ENCODE results near the gene PPP3CA.
"Not testable (repeated sequence)": the region's sequence is repeated elsewhere in the genome, so short reads cannot be mapped to it uniquely, and the experiment has no call there.

Gene PPP3CA

DNA sequence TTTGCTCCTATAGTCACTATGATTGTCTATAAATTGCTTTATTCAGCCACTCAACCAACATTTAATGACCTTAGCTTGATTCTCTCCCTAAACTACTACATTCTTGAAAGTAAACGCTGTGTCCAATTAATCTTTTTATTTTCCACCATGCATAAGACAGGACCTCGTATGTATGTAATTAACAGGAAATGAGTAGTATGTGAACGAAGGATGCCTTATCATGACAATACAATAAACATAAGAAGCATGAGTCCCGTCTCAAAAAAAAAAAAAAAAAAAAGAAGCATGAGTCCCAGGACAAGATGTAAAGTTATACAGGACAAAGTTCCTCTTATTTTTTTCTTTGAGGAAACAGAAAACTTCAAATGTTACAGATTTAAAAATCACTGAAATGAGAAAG, 92.5 kb downstream of the PPP3CA start:
- DNase-seq (ENCODE audit: low spot score): no peak

- no peak for DNase-seq (ENCODE audit: low spot score)
Measured at GRCh38 chr4:101253121-101253520, 94.2 kb downstream of the PPP3CA start.

DNA sequence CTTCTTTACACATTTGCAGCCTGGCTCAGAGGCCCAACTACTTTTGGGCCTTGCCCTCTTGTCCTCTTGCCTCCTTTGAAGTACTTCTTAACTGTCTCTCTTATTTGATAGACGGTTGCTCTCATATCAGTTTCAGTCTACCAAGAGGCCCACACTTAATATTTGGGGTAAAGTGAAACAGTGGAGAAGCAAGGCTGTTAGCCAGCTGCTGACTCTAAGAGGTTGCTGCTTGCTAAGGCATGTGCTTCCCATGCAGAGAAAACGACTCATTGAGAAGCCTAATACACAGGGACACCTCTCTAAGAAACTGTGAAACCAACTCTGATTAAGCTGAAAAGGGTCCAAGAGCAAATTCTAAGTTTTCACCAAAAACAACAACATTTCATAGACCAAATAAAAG, 94.6 kb downstream of the PPP3CA start:
- no peak for DNase-seq (ENCODE audit: low spot score)

GRCh38 chr4:101251261-101251660, 96.1 kb downstream of the PPP3CA start:
- DNase-seq (ENCODE audit: low spot score): no peak

GRCh38 chr4:101244349-101244748, 103.0 kb downstream of the PPP3CA start:
- DNase-seq (ENCODE audit: low spot score): no peak

DNA sequence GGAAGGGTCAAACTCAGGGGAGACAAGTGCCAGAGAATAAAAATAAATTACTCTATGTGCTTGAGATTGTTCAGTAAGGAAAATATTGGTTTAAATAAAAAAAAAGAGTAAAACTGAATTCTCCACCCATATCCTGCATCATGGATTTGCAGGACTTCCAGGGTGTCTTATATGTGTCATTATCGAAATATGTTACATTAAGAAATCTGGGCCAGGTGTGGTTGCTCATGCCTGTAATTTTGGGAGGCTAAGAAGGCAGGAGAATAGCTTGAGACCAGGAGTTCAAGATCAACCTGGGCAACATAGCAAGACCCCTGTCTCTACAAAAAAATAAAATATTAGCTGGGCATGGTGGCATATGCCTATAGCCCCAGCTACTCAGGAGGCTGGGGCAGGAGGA, 104.9 kb downstream of the PPP3CA start:
- DNase-seq (ENCODE audit: low spot score): no peak

GRCh38 chr4:101240099-101240498, 107.2 kb downstream of the PPP3CA start:
- DNase-seq (ENCODE audit: low spot score): no peak

DNA sequence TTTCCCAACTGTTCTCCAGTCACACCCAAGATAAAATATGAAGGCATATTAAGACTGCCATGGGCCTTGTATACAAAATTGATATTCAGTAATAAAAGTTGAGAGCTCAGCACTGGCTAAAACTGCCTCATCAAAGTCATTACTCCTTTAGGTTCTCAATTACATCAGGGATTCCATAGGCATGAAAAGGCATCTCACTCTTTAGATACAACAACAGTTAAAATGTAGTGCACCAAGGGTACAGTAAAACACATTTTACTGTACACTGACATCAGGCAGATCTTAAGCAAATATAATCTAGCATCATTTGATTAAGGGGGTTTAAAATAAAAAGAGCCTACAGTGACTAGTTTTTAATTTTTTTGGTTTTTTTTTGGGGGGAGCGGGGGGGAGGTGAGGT, 107.7 kb downstream of the PPP3CA start:
- DNase-seq (ENCODE audit: low spot score): no peak

DNA sequence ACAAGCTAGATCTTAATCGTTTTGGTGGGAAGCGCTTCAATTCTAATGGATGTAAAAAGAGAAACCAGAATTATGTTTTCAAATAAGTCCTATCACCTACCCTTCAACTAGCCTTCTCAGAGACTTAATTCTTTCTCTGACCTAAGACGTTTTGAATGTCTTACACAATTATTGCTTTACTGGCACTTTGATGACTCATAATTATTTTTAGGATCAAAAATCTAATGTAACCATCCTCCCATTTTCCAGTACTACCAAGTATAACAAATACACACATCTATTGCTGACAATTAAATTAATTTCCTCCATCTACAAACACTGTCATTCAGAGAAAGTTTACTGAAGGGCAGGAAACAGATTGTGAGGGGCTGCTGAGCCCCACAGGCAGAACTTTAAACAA, 108.6 kb downstream of the PPP3CA start:
- no peak for DNase-seq (ENCODE audit: low spot score)

GRCh38 chr4:101237773-101238172, 109.6 kb downstream of the PPP3CA start:
- DNase-seq (ENCODE audit: low spot score): no peak

GRCh38 chr4:101236097-101236496, 111.2 kb downstream of the PPP3CA start:
- no peak for DNase-seq (ENCODE audit: low spot score)

DNA sequence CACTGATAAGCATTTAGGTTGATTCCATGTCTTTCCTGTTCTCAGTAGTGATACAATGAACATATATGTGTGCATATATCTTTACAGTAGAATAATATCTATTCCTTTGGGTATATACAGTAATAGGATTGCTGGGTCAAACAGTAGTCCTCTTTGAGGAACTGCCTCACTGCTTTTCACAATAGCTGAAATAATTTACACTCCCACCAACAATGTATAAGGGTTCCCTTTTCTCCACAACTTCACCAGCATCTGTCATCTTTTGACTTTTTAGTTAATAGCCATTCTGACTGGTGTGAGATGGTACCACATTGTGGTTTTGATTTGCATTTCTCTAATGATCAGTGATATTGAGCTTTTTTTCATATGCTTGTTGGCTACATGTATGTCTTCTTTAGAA, 113.2 kb downstream of the PPP3CA start:
- not testable (repeated sequence) for DNase-seq (ENCODE audit: low spot score)

DNA sequence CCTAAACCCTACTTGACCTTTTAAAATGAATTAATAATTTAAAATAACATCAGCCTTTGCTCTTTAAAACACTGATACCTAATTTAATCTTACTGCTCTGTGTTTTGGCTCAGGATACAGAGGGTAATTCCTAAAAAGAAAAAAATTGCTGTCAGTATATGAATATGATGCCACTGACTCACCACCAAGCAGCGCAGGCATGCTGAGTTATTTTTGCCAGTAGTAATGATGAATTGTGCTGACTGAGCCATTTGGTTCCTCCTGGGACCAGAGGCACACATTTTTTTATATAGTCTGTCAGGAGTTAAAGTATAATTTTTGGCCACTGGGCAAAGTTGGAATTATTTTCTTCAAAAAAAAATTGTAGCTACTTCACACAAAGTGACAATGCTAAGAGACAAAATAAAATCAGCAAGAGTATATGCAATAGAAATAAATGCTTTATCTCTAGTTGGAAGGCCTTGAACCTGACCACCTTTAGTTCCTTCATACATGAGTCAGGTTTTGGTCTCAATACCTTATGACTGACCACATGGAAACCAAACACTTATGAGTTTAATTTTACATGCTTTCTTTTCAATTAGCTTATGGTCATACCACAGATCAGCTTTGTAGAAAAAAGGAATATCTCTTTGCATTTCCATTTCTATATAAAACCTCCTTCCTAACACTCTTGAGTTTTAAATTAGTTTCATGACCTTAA, 115.1 kb downstream of the PPP3CA start:
- DNase-seq (ENCODE audit: low spot score): no peak

DNA sequence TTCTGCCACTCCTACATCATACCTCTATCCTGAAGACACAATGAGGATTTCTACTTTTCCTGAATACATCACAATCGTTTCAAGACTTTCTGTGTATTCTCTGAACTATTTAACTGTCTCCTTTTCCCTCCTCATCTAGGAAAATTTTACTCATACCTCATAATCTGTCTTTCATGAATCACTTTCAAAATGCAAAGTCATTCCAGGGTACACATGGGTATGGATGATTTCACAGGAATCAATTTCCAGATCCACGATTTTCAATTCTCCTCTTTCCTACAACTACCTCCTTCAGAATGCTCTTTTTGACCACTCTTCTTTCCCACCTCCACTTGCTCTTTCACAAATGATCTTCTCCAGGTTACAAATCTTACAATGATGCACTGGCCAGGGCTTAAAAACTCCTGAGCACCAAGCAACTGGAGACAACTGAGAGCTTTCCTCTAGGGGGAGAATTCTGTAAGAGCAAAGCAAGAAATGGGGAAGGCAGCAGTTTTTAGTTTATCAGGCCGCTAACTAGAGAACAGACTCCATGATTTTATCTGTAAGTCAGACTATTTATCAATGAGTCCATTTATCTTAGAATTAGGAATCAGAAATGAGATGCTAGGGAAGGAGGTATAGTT, 116.4 kb downstream of the PPP3CA start:
- DNase-seq (ENCODE audit: low spot score): no peak

- DNase-seq (ENCODE audit: low spot score): no peak
Measured at GRCh38 chr4:101229116-101229515, 118.2 kb downstream of the PPP3CA start.

- no peak for DNase-seq (ENCODE audit: low spot score)
Measured at GRCh38 chr4:101227715-101228114, 119.6 kb downstream of the PPP3CA start.

DNA sequence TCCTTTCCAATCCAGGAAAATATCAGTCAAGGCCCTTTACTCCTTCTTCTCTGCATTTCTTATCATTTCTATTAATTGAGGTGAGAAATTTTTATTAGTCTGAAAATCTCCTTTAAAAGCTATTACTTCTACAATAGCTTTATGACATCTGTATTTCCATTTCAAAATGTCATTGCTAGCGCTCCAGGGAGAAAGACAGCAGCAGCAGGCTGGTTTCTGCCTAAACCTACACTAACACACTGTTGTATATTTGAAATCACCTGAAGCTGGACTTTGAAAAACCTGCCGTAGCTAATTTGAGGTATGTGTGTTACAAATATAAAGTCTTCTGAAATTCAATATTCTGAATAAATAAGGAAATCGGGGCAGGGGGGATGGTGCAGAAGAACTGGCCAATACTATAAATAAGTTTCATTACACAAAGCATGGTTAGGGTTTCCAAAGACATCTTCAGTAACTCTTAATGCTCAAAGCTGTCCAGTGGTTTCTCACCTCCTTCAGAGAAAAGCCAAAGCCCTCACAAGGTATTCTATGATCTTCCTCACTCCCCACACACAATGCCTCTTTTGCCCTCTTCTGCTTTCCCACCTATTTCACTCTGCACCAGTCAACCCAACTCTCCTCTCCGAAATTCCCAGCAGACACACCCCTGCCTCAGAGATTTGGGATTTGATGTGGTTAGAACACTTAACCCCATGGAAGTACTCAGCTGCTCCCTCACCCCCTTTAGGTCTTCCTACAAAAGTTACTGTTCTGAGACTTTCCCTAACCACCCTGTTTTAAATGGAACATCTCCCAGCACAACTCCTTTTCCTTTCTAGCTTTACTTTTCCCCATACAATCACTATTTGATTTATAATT, 122.7 kb downstream of the PPP3CA start:
- no peak for DNase-seq (ENCODE audit: low spot score)

DNA sequence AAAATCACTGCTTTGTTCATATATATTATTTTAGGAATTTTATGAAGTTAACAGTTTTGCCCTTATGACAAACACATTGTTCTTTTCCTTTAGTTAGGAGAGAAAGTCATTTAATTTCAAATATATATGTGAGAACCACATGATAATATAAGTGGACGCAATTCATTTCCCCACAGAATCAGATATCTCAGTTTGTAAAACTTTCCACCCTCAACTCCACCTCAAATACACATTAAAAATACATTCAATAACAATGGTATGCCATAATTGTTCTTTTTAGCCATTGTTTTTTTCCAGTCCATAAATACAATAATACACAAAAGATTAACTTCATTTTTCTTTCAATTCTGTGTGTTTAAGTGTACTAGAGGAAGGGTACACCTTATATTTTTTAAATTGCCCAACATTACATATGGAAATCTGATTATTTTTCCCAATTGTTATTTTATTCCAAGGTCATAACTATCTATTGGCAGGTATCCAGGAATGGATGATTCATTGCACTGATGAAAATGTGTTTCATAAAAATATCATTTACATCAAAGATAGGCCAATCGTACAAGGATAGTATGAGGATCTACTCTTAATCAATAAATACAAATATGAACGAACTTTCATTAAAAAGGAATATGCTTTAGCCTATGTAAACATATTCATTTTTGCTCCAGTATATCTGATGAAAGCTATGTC, 125.0 kb downstream of the PPP3CA start:
- no peak for DNase-seq (ENCODE audit: low spot score)

DNA sequence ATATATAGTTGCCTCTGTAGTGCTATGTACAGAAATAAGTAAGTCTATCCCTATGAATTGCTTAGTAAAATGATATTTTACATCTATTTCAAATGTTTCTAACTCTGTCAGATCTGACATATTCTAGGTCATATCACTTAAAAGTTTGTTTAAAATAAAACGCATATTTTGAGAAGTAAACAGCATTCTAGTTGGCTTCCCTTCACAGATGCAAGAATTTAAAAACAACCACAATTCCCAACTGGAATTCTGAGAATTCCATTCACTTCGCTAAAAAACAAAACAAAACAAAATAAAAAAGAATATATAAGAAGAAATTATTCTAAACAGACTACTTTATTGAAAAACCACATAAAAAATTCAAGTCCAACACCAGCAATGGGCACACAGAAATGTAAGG, 126.0 kb downstream of the PPP3CA start:
- DNase-seq (ENCODE audit: low spot score): no peak

- no peak for DNase-seq (ENCODE audit: low spot score)
Measured at GRCh38 chr4:101218894-101219293, 128.4 kb downstream of the PPP3CA start.

- DNase-seq (ENCODE audit: low spot score): no peak
Measured at GRCh38 chr4:101218346-101218745, 129.0 kb downstream of the PPP3CA start.

DNA sequence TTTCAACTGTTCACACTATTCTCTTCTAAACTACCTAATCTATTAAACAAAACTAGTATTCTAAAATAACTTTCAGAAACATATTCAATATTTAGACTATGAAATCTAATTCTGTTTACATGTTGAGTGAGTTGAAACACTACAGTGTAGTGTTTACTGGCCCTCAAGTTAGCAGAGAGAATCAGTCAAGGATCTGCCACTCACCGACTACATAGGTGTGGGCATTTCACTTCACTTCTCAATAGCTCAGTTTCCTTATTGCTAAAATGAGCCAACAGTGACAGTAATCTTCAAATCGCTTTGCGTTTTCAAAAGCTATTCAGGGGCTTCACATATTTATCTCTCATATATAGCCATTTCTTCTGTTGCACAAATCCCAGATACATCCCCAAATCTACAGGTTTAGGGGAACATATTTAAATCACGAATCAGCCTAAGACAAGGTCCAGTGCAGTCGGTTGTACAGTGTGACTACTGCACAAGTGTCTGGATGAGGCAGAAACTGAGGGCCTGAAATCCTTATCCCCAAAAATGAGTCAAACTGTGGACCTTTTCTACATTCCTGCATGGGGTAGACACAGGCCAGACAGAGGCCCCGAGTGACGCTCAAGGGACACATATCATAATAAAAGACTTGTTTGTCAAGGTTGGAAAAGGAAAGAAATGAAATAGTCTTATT, 129.8 kb downstream of the PPP3CA start:
- no peak for DNase-seq (ENCODE audit: low spot score)

Measured in pons (tissue), 1 donor.